Activated B cell treated with CpG ODN at 0.5 μM for 24 hours (primary cell): Measurements from ENCODE around the gene KAZN. TPM values are rescaled to one million over a fixed set of nuclear protein-coding genes. Genes with fewer than 3 reads are reported as not detected.
A peak's percentile ranks its signal among the peaks of the same experiment; 100 is the strongest.

ENCODE experiments used
- ATAC-seq: fragments of 200-7000 bp; cut with Tn5 transposase; one replicate; pipeline ENCODE4 v1.10.0; 2021; ENCODE audit warnings: low read depth, mild to moderate bottlenecking, moderate library complexity
- CTCF ChIA-PET: fragments of 350-600 bp; sonication (Branson Sonifier 250); formaldehyde crosslinking; loops from one replicate; lab custom pipeline; 2021; ENCODE audit warnings: antibody characterized with exemption; lab: Charles Lee
- POLR2A ChIA-PET: fragments of 350-600 bp; sonication (Branson Sonifier 250); formaldehyde crosslinking; loops from one replicate; lab custom pipeline; 2021; ENCODE audit warnings: antibody characterized with exemption; lab: Charles Lee
- DNase-seq: peaks from one replicate; pipeline ENCODE4 v3.0.0; 2022
- H3K27ac Mint-ChIP-seq: one replicate; pipeline ENCODE4 v1.8.0; 2020; ENCODE audit warnings: mixed read lengths
- H3K27me3 Mint-ChIP-seq: one replicate; pipeline ENCODE4 v1.8.0; 2021; ENCODE audit warnings: mixed read lengths
- H3K36me3 Mint-ChIP-seq: one replicate; pipeline ENCODE4 v1.8.0; 2021; ENCODE audit warnings: low read depth, mixed read lengths
- H3K4me1 Mint-ChIP-seq: one replicate; pipeline ENCODE4 v1.8.0; 2021; ENCODE audit warnings: mixed read lengths
- H3K4me3 Mint-ChIP-seq: one replicate; pipeline ENCODE4 v1.8.0; 2020; ENCODE audit warnings: mild to moderate bottlenecking, mixed read lengths
- H3K9me3 Mint-ChIP-seq: one replicate; pipeline ENCODE4 v1.8.0; 2020; ENCODE audit warnings: mixed read lengths
- intact Hi-C: fragments of 100-400 bp; cut with micrococcal nuclease; formaldehyde crosslinking; loops from one replicate; pipeline ENCODE4 v1.15.1; 2024
- total RNA-seq: library from RNA; stranded (reverse); gene quantifications from 2 replicates; pipeline ENCODE4 v1.2.3, GENCODE V29; 2022
- TF ChIP-seq, protein P1 (sequence below): fragments of 200-600 bp; IDR thresholded peaks from one replicate; pipeline ENCODE4 v1.8.0; 2022; ENCODE audit warnings: antibody characterized with exemption, mild to moderate bottlenecking

Gene KAZN
- 0.73 and 0.81 TPM in 2 replicates for total RNA-seq

DNA sequence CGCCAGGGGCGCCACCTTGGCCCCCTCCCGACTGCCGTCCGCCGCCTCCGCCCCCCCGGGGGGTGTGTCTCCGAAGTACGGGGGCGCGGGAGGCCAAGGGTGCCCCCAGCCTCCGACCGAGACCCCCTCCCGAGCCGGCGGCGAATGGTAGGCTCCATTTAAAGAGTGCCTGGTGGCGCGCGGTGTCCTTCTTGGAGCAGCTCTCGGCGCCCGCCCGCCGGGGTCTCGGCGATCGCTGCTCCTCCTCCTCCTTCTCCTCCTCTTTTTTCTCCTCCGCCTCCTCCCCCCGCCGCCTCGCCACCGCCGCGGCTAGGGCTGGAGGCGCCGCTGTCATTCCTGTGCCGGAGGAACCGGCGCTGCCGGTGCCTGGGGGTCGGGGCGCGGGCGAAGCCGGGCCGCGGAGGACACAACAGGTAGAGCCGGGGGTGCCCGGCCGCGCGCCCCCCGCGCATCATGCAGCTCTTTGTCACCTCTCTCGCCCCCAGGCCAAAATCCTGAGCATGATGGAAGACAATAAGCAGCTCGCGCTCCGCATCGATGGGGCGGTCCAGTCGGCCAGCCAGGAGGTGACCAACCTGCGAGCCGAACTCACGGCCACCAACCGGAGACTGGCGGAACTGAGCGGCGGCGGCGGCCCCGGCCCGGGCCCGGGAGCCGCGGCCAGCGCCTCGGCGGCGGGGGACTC is at the start of gene KAZN:
Gene KAZN (plus strand): TSS at position 188 of the 685 bp plus-strand sequence.
- CTCF ChIA-PET: no interaction called here

DNA sequence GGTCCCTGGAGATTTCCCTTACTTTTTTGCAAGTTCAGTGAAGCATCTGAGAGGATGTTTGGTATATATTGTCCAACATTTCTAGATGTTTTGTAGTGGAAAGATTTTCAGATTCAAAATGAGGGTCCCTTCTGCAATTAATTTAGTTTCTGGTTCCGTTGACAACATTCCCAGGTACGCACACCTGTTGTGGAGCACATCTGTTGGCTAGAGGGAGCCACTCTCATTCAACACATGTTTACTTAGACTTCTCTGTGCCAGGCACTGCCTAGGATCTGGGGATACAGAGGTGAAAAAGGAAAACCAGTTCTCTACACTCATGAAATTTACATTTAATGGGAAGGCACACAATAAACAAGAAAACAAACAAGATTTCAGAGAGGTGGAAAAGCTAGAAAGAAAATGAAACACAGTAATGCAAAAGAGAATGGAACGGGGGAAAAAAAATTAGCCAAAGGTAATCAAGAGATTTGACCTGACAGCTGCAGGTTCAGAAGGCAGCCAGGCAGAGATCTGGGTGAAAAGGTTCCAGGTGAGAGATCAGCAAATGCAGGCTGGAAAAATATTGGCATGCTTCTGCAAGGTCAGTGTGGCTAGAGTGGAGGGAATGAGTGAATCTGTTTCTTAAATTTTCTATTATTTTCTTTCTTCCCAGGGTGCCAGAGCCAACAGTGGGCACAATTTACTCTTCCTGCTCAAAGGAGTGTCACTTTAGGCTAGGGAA is 48.4 kb upstream of the KAZN start:
- intact Hi-C loops: no loop called here
- Mint-ChIP-seq H3K9me3 (no peaks in the 10 kb centered on the region), H3K4me3 (no peak overlapping the region), H3K27me3 (peaks cover 13% of the 10 kb centered on the region), H3K4me1 (no peaks in the 10 kb centered on the region), H3K27ac (no peak overlapping the region), H3K36me3 (no peaks in the 10 kb centered on the region)
- ATAC-seq (no peak), DNase-seq (no peak)
- POLR2A ChIA-PET: no interaction called here
- CTCF ChIA-PET: no interaction called here
- TF ChIP-seq, protein P1, sequence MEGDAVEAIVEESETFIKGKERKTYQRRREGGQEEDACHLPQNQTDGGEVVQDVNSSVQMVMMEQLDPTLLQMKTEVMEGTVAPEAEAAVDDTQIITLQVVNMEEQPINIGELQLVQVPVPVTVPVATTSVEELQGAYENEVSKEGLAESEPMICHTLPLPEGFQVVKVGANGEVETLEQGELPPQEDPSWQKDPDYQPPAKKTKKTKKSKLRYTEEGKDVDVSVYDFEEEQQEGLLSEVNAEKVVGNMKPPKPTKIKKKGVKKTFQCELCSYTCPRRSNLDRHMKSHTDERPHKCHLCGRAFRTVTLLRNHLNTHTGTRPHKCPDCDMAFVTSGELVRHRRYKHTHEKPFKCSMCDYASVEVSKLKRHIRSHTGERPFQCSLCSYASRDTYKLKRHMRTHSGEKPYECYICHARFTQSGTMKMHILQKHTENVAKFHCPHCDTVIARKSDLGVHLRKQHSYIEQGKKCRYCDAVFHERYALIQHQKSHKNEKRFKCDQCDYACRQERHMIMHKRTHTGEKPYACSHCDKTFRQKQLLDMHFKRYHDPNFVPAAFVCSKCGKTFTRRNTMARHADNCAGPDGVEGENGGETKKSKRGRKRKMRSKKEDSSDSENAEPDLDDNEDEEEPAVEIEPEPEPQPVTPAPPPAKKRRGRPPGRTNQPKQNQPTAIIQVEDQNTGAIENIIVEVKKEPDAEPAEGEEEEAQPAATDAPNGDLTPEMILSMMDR: no peak

More for the DNA sequence above, at the start of gene KAZN:
- H3K27ac Mint-ChIP-seq: no peak within 1 kb of the TSS
- H3K4me1 Mint-ChIP-seq: peaks cover 9% of the 10 kb centered on the region
- TF ChIP-seq, protein P1: no peak
- intact Hi-C loops: no loop called here
- peak within 1 kb of the TSS; percentile 36 for H3K4me3 Mint-ChIP-seq
- no peaks in the 10 kb centered on the region for H3K36me3 Mint-ChIP-seq
- no peaks in the 10 kb centered on the region for H3K9me3 Mint-ChIP-seq
- peaks cover 54% of the 10 kb centered on the region for H3K27me3 Mint-ChIP-seq
- POLR2A ChIA-PET: no interaction called here
- ATAC-seq (no peak), DNase-seq (no peak)

DNA sequence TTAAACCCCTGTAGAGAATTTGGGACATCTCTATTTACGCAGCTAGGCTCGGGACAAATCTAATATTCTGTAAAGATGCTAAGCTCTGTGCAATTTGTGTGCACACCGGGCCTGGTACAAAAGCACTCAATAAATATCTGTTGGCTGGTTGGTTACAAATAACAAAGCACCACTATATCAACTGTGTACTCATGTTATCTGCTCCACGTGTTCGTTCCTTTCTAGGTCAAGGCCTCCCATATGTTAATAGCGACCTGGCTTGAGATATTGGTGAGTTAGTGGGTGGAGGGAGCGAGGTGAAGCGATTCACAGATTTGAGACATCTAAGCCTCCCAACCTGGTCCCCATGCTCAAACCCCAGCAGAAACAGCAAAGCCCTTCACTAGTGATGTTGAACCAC is 47.1 kb upstream of the KAZN start:
- Mint-ChIP-seq H3K36me3 (no peaks in the 10 kb centered on the region), H3K4me3 (no peak overlapping the region), H3K27ac (no peak overlapping the region), H3K9me3 (no peaks in the 10 kb centered on the region), H3K4me1 (no peaks in the 10 kb centered on the region), H3K27me3 (peaks cover 5% of the 10 kb centered on the region)
- CTCF ChIA-PET: no interaction called here
- POLR2A ChIA-PET: no interaction called here
- intact Hi-C loops: no loop called here
- ATAC-seq (no peak), DNase-seq (no peak)
- TF ChIP-seq, protein P1: no peak

DNA sequence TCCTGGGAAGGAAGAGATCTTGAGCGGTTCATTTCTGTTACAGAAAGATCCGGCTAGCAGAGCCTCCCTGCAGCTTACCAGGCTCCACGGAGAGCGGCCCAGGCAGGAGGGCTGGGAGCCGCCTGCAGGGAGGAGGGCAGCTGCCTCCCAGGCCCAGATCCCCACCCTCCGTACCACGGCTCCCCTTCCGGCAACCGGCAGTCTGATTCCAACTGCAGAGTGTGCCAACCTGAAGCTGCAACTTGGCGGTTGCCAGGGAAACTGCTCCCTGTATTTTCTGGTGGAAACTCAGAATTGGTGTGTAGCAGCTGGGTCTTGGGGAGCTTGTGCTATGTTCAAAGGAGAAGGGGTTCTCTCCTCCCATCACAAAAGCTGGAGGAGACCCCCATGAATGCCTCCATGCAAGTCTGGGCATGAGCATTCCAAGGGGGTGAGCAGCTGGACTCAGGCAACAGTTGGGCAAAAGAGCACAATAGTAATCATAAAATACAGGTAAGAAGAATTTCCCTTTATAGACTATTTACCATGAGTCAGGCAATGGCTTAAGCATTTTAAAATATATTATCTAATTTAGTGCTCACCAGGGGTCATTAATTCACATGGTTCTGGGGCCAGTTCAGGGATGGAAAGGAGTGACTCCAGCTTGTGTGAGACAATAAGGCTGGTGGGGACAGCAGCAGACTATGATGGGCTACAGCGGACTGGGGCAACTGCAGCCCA is 46.1 kb upstream of the KAZN start:
- intact Hi-C loops: no loop called here
- H3K36me3 Mint-ChIP-seq: no peaks in the 10 kb centered on the region
- POLR2A ChIA-PET: no interaction called here
- H3K9me3 Mint-ChIP-seq: no peaks in the 10 kb centered on the region
- H3K4me3 Mint-ChIP-seq: no peak overlapping the region
- no peak for DNase-seq
- no peaks in the 10 kb centered on the region for H3K4me1 Mint-ChIP-seq
- H3K27ac Mint-ChIP-seq: no peak overlapping the region
- CTCF ChIA-PET: no interaction called here
- no peak for ATAC-seq
- TF ChIP-seq, protein P1: no peak
- H3K27me3 Mint-ChIP-seq: peaks cover 8% of the 10 kb centered on the region

DNA sequence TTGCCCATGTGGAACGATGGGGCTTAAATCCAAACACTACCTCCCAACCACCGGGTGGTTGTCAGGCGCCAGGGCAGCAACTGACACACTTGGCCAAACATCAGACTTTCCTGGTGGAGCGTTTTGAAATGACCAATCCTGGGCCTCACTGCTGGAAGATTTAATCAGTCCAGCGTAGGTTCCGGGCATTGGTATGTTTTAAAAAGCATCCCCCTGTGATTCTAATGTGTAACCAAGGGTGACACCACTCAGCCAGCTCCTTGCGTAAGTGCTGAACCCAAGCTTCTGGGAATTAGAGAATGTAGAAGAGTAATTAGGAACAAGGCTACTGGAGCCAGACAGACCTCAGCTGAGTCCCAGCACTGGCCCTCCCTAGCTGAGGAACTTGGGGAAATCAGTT is 44.8 kb upstream of the KAZN start:
- POLR2A ChIA-PET: no interaction called here
- Mint-ChIP-seq H3K27me3 (peaks cover 5% of the 10 kb centered on the region), H3K36me3 (no peaks in the 10 kb centered on the region)

More for the DNA sequence above, 44.8 kb upstream of the KAZN start:
- Mint-ChIP-seq H3K4me1 (no peaks in the 10 kb centered on the region), H3K4me3 (no peak overlapping the region), H3K27ac (no peak overlapping the region), H3K9me3 (no peaks in the 10 kb centered on the region)
- DNase-seq: no peak
- TF ChIP-seq, protein P1: no peak
- intact Hi-C loops: no loop called here
- CTCF ChIA-PET: no interaction called here
- no peak for ATAC-seq
